ENCODE measurements around the gene AVEN. TPM values are rescaled to one million over a fixed set of nuclear protein-coding genes. Genes with fewer than 3 reads are reported as not detected.

AVEN gene
- total and polyA plus RNA-seq, 12 donors = 10.2 to 33.9 (median 20.0) TPM

DNA sequence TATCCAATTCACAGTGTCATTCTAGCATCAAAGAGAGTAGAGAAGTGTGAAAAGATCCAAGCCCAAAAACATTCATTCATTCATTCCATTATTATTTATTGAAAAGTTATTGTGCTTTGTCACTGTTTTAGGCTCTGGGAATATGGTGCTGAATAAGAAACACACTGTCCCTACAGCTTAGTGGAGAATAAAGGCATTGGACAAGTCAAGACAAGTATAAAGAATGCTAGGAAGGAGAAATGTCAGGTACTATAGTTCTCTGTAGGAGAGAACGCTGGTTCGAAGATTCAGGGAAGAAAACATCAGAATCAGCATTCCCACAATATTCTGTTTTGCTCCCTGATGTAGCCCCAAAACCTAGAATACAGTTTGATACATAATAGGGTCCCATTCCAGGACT is 199.5 kb downstream of the AVEN start:
- no peaks in the 10 kb centered on the region for H3K9me3 ChIP-seq
- no peak overlapping the region for H3K4me3 ChIP-seq
- H3K4me1 ChIP-seq = no peaks in the 10 kb centered on the region
- WGBS, 2 donors = 91 to 97% methylated on average over 2 of the region's 2 CpGs
- TF ChIP-seq, protein P1, sequence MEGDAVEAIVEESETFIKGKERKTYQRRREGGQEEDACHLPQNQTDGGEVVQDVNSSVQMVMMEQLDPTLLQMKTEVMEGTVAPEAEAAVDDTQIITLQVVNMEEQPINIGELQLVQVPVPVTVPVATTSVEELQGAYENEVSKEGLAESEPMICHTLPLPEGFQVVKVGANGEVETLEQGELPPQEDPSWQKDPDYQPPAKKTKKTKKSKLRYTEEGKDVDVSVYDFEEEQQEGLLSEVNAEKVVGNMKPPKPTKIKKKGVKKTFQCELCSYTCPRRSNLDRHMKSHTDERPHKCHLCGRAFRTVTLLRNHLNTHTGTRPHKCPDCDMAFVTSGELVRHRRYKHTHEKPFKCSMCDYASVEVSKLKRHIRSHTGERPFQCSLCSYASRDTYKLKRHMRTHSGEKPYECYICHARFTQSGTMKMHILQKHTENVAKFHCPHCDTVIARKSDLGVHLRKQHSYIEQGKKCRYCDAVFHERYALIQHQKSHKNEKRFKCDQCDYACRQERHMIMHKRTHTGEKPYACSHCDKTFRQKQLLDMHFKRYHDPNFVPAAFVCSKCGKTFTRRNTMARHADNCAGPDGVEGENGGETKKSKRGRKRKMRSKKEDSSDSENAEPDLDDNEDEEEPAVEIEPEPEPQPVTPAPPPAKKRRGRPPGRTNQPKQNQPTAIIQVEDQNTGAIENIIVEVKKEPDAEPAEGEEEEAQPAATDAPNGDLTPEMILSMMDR (IDR thresholded peaks at IDR 0.05) = no peak
- intact Hi-C loops (cut with DNase I) = no loop called here
- H3K36me3 ChIP-seq = no peaks in the 10 kb centered on the region
- no peak overlapping the region for H3K27ac ChIP-seq
- no peaks in the 10 kb centered on the region for H3K27me3 ChIP-seq
- DNase-seq (no peak), ATAC-seq (no peak)

DNA sequence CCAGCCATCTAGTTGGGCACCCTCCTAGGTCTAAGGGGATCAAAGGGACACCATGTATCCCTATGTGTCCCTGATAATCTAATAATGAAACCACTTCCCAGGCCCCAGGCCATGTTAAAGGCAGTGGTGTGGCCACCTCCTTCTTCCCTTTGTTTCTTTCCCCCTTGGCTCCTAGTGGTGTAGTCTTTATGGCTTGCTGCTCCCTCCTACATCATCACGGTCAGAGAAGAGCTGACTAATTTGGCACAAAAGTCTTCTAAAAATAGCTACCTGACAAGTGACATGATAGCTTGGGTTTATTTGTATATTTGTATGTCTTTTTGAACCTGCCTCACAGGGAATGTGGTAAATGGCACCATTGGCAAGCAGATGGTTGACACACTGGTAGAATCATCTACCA is 201.7 kb downstream of the AVEN start:
- Histone ChIP-seq H3K36me3 (no peaks in the 10 kb centered on the region), H3K27ac (no peak overlapping the region), H3K9me3 (no peaks in the 10 kb centered on the region), H3K4me1 (no peaks in the 10 kb centered on the region), H3K27me3 (no peaks in the 10 kb centered on the region), H3K4me3 (no peak overlapping the region)
- intact Hi-C loops (cut with DNase I) = no loop called here
- no peak for DNase-seq
- no peak for ATAC-seq
- 37 to 52% methylated on average over 1 of the region's 1 CpG for WGBS, 2 donors
- TF ChIP-seq, protein P1 (IDR thresholded peaks at IDR 0.05) = no peak

DNA sequence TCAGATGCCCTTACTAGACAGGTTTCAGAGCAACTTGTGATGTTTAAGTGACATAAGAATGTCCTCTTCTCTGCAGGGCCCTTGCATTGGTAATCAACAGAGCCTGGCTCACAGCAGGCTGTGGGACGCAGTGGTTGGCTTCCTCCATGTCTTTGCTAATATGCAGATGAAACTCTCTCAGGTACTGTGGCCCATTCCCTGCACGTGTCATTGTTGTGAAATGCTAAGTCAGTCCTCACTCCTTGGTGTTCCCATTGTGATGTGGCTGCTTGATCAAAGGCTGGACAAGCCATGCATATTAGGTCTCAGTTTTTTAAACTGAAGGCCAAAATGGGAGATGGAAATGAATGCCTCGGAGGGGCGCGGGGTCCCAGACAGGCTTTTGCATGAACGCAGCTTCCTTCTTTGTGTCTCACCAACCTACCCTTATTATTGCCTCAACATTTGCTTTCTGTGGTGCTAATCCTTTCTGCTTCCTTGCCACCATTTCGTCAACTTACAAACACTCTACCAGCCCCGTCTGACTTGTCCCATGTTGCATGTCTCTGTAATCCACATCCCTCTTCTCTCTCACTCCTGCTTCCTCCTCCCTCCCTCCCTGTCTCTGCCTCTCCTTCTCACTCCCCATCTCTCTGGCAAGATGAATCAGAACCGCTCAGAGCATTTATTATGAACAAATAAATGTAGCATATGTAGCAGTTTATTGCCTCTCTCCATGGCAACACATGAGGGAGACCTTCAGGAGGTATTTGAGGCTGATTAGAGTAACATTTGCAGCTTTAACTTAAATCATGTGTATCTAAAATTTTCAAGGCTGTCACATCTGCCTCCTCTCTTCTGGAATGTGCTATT is 203.9 kb downstream of the AVEN start:
- H3K36me3 ChIP-seq = no peaks in the 10 kb centered on the region
- no peaks in the 10 kb centered on the region for H3K9me3 ChIP-seq
- 41 to 42% methylated on average over 9 of the region's 9 CpGs for WGBS, 2 donors
- TF ChIP-seq, protein P1 (IDR thresholded peaks at IDR 0.05) = no peak
- no peak overlapping the region for H3K4me3 ChIP-seq
- intact Hi-C loops (cut with DNase I) = no loop called here
- ATAC-seq (no peak), DNase-seq (no peak)
- no peak overlapping the region for H3K27ac ChIP-seq
- H3K27me3 ChIP-seq = no peaks in the 10 kb centered on the region
- H3K4me1 ChIP-seq = no peaks in the 10 kb centered on the region

DNA sequence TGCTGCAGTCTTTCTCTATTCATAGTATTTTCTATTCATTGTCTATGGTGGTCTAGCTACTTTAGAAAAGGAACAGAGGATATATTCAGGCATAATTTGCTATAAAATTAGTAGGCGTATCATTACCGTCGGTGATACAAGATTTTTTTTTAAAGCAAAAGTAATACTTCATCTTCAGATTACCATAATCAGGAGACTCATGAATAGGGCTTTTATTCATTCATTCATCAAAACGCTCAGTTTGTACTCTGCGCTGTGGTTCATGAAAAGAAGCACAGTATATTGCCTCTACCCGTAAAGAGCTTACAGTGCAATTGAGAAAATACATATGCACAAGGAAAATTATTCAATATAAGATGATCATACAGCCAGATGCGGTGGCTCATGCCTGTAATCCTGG is 207.4 kb downstream of the AVEN start:
- intact Hi-C loops (cut with DNase I) = no loop called here
- TF ChIP-seq, protein P1 (IDR thresholded peaks at IDR 0.05) = no peak
- H3K9me3 ChIP-seq = peaks cover 0 to 11% (median 0%) of the 10 kb centered on the region in 11 donors
- H3K4me1 ChIP-seq = no peaks in the 10 kb centered on the region
- no peaks in the 10 kb centered on the region for H3K36me3 ChIP-seq
- H3K4me3 ChIP-seq = no peak overlapping the region
- H3K27me3 ChIP-seq = peaks cover 0 to 3% (median 0%) of the 10 kb centered on the region in 7 donors
- ATAC-seq = no peak
- H3K27ac ChIP-seq = no peak overlapping the region
- DNase-seq = no peak
- 84 to 86% methylated on average over 7 of the region's 7 CpGs for WGBS, 2 donors
